ACHN (cell line): Measurements from ENCODE around the gene PAK4.
A peak's percentile ranks its signal among the peaks of the same experiment; 100 is the strongest.

Source experiments
- DNase-seq: peaks from one replicate; pipeline ENCODE4 v3.0.0-alpha.2; 2015
- in situ Hi-C: cut with HindIII; loops from 2 replicates; pipeline ENCODE4 v1.10.0; 2017; ENCODE audit warnings: low sequenced_read_pairs, low pct_ligation_motif_present, low pct_unique_long_range_greater_than_20kb

PAK4 gene

GRCh38 chr19:39126312-39127187, 964 bp downstream of the PAK4 start:
- peak; percentile 88 for DNase-seq
- in situ Hi-C loops: no loop called here

- no peak for DNase-seq
- in situ Hi-C loops: no loop called here
Measured at GRCh38 chr19:39127812-39128515, 2.4 kb downstream of the PAK4 start.

GRCh38 chr19:39128516-39129079, 3.0 kb downstream of the PAK4 start:
- DNase-seq: no peak
- in situ Hi-C loops: no loop called here

- in situ Hi-C loops: no loop called here
- no peak for DNase-seq
Measured at GRCh38 chr19:39129116-39129515, 3.5 kb downstream of the PAK4 start.

- in situ Hi-C loops: no loop called here
- DNase-seq: no peak
Measured at GRCh38 chr19:39130337-39131254, 5.0 kb downstream of the PAK4 start.

- in situ Hi-C loops: no loop called here
- DNase-seq: no peak
Measured at GRCh38 chr19:39131255-39131755, 5.7 kb downstream of the PAK4 start.

GRCh38 chr19:39132344-39132969, 6.9 kb downstream of the PAK4 start:
- DNase-seq: no peak
- in situ Hi-C loops: no loop called here

- in situ Hi-C loops: no loop called here
- no peak for DNase-seq
Measured at GRCh38 chr19:39133431-39134270, 8.1 kb downstream of the PAK4 start.

- in situ Hi-C loops: no loop called here
Measured at GRCh38 chr19:39135701-39136100, 10.1 kb downstream of the PAK4 start.

GRCh38 chr19:39136225-39136940, 10.8 kb downstream of the PAK4 start:
- no peak for DNase-seq
- in situ Hi-C loops: no loop called here

More at GRCh38 chr19:39135701-39136100, 10.1 kb downstream of the PAK4 start:
- DNase-seq: no peak

GRCh38 chr19:39137131-39137530, 11.5 kb downstream of the PAK4 start:
- in situ Hi-C loops: no loop called here
- DNase-seq: no peak

- DNase-seq: no peak
- in situ Hi-C loops: no loop called here
Measured at GRCh38 chr19:39138221-39139211, 12.9 kb downstream of the PAK4 start.

- DNase-seq: no peak
- in situ Hi-C loops: no loop called here
Measured at GRCh38 chr19:39139305-39139874, 13.8 kb downstream of the PAK4 start.

GRCh38 chr19:39139971-39140453, 14.4 kb downstream of the PAK4 start:
- DNase-seq: no peak
- in situ Hi-C loops: no loop called here

GRCh38 chr19:39140594-39140993, 15.0 kb downstream of the PAK4 start:
- no peak for DNase-seq
- in situ Hi-C loops: no loop called here
